H9 (cell line): ENCODE data around the gene GRIP2. TPM values are rescaled to one million over a fixed set of nuclear protein-coding genes. Genes with fewer than 3 reads are reported as not detected.

Experiments
- DNase-seq: peaks from one replicate; pipeline ENCODE4 v3.0.0-alpha.2; 2017
- H2AFZ ChIP-seq: one replicate; pipeline ENCODE4 v1.6.1; 2013; ENCODE audit warnings: mild to moderate bottlenecking, low read length, control low read depth, moderate library complexity
- H2AK5ac ChIP-seq: 2 replicates; pipeline ENCODE4 v1.6.1; 2013; ENCODE audit warnings: low read length, control low read depth, mixed read lengths; ENCODE audit not compliant: insufficient read length
- H2BK120ac ChIP-seq: one replicate; pipeline ENCODE4 v1.6.1; 2013; ENCODE audit warnings: low read depth, mild to moderate bottlenecking, low read length, control low read depth, inconsistent platforms; ENCODE audit not compliant: poor library complexity, severe bottlenecking
- H2BK12ac ChIP-seq: 2 replicates; pipeline ENCODE4 v1.6.1; 2013; ENCODE audit warnings: low read length, control low read depth, mixed read lengths, low read depth; ENCODE audit not compliant: insufficient read length
- H2BK15ac ChIP-seq: 2 replicates; pipeline ENCODE4 v1.6.1; 2013; ENCODE audit warnings: low read depth, low read length, control low read depth
- H2BK20ac ChIP-seq: one replicate; pipeline ENCODE4 v1.6.1; 2013; ENCODE audit warnings: low read depth, mild to moderate bottlenecking, low read length, control low read depth, inconsistent platforms; ENCODE audit not compliant: poor library complexity, severe bottlenecking
- H2BK5ac ChIP-seq: 2 replicates; pipeline ENCODE4 v1.6.1; 2013; ENCODE audit warnings: low read length, control low read depth, mixed read lengths; ENCODE audit not compliant: insufficient read length
- H3K14ac ChIP-seq: 2 replicates; pipeline ENCODE4 v1.6.1; 2013; ENCODE audit warnings: low read length, control low read depth; ENCODE audit not compliant: insufficient read depth
- H3K18ac ChIP-seq: 2 replicates; pipeline ENCODE4 v1.6.1; 2013; ENCODE audit warnings: low read depth, mild to moderate bottlenecking, mixed read lengths, low read length, control low read depth; ENCODE audit not compliant: insufficient read length
- H3K23ac ChIP-seq: 2 replicates; pipeline ENCODE4 v1.6.1; 2013; ENCODE audit warnings: low read length, control low read depth, mixed read lengths, low read depth; ENCODE audit not compliant: insufficient read length
- H3K23me2 ChIP-seq: 2 replicates; pipeline ENCODE4 v1.6.1; 2013; ENCODE audit warnings: low read depth, mild to moderate bottlenecking, mixed read lengths, low read length, control low read depth; ENCODE audit not compliant: insufficient read length, poor library complexity, severe bottlenecking
- H3K27ac ChIP-seq: 2 replicates; pipeline ENCODE4 v1.5.1; 2013; ENCODE audit warnings: low read length, control low read depth, mixed read lengths, low read depth; ENCODE audit not compliant: insufficient read length
- H3K27me3 ChIP-seq: 2 replicates; pipeline ENCODE4 v1.6.1; 2013; ENCODE audit warnings: low read length, control low read depth, inconsistent platforms; ENCODE audit not compliant: insufficient read depth
- H3K4ac ChIP-seq: 2 replicates; pipeline ENCODE4 v1.6.1; 2013; ENCODE audit warnings: low read depth, mild to moderate bottlenecking, control low read depth, inconsistent platforms, low read length, moderate library complexity
- H3K4me1 ChIP-seq: 2 replicates; pipeline ENCODE4 v1.6.1; 2013; ENCODE audit warnings: low read length, control low read depth, inconsistent platforms; ENCODE audit not compliant: insufficient read depth
- H3K4me2 ChIP-seq: 2 replicates; pipeline ENCODE4 v1.6.1; 2013; ENCODE audit warnings: low read length, control low read depth, mixed read lengths; ENCODE audit not compliant: insufficient read length, insufficient read depth
- H3K56ac ChIP-seq: 2 replicates; pipeline ENCODE4 v1.6.1; 2013; ENCODE audit warnings: low read depth, mild to moderate bottlenecking, mixed read lengths, low read length, control low read depth; ENCODE audit not compliant: insufficient read length
- H3K79me1 ChIP-seq: 2 replicates; pipeline ENCODE4 v1.6.1; 2013; ENCODE audit warnings: low read depth, mild to moderate bottlenecking, moderate library complexity, low read length, control low read depth, inconsistent platforms; ENCODE audit not compliant: insufficient read depth, poor library complexity, severe bottlenecking
- H3K79me2 ChIP-seq: 2 replicates; pipeline ENCODE4 v1.6.1; 2013; ENCODE audit warnings: low read length, control low read depth, inconsistent platforms; ENCODE audit not compliant: insufficient read depth
- H3K9ac ChIP-seq: 2 replicates; pipeline ENCODE4 v1.6.1; 2013; ENCODE audit warnings: low read length, control low read depth, mixed read lengths; ENCODE audit not compliant: insufficient read length; ENCODE audit errors: extremely low read depth
- H3K9me3 ChIP-seq: one replicate; pipeline ENCODE4 v1.6.1; 2013; ENCODE audit warnings: low read depth, low read length, inconsistent platforms; ENCODE audit not compliant: control insufficient read depth
- H3T11ph ChIP-seq: one replicate; pipeline ENCODE4 v1.6.1; 2013; ENCODE audit warnings: mild to moderate bottlenecking, low read length, control low read depth, inconsistent platforms
- H4K20me1 ChIP-seq: one replicate; pipeline ENCODE4 v1.6.1; 2013; ENCODE audit not compliant: control insufficient read depth, insufficient read length, insufficient read depth
- H4K5ac ChIP-seq: 2 replicates; pipeline ENCODE4 v1.6.1; 2013; ENCODE audit warnings: low read depth, mild to moderate bottlenecking, mixed read lengths, low read length, control low read depth; ENCODE audit not compliant: insufficient read length
- H4K8ac ChIP-seq: replicated peaks from 2 replicates; pipeline ENCODE4 v1.6.1; 2013; ENCODE audit warnings: low read length, control low read depth, mixed read lengths, low read depth; ENCODE audit not compliant: insufficient read length
- H4K91ac ChIP-seq: 2 replicates; pipeline ENCODE4 v1.6.1; 2013; ENCODE audit warnings: low read depth, mild to moderate bottlenecking, moderate library complexity, mixed read lengths, low read length, control low read depth; ENCODE audit not compliant: insufficient read length
- H3K27ac Mint-ChIP-seq, 3 experiments: 2 replicates in 2 of 3; 3 replicates in 1 of 3; pipeline ENCODE4 v1.8.0; 2020 to 2021; ENCODE audit warnings: mixed read lengths in 3 of 3, mild to moderate bottlenecking in 1 of 3, moderate library complexity in 1 of 3
- H3K27me3 Mint-ChIP-seq: 2 replicates; pipeline ENCODE4 v1.8.0; 2021; ENCODE audit warnings: low read depth, mild to moderate bottlenecking, moderate library complexity, mixed read lengths
- H3K36me3 Mint-ChIP-seq, 3 experiments: 2 replicates in 2 of 3; 3 replicates in 1 of 3; pipeline ENCODE4 v1.8.0; 2020 to 2021; ENCODE audit warnings: low read depth in 3 of 3, mixed read lengths in 3 of 3; ENCODE audit not compliant: insufficient read depth in 1 of 3
- H3K4me1 Mint-ChIP-seq, 2 experiments: 2 replicates each; pipeline ENCODE4 v1.8.0; 2020; ENCODE audit warnings: mixed read lengths in 2 of 2
- H3K4me3 Mint-ChIP-seq, 2 experiments: 2 replicates in 1 of 2; 3 replicates in 1 of 2; pipeline ENCODE4 v1.8.0; 2020 to 2021; ENCODE audit warnings: mild to moderate bottlenecking in 2 of 2, mixed read lengths in 2 of 2, moderate library complexity in 1 of 2
- H3K9me3 Mint-ChIP-seq, 2 experiments: 2 replicates in 1 of 2; 3 replicates in 1 of 2; pipeline ENCODE4 v1.8.0; 2020; ENCODE audit warnings: mild to moderate bottlenecking in 2 of 2, mixed read lengths in 2 of 2, moderate library complexity in 1 of 2
- CTCF ChIP-seq: fragments of 200-600 bp; sonication (generic); conservative IDR thresholded peaks from 3 replicates; pipeline ENCODE4 v1.8.0; 2021; ENCODE audit warnings: antibody characterized with exemption, mild to moderate bottlenecking
- WGBS: extraction: QIAGEN DNeasy Blood & Tissue Kit; methylation state at CpG from one replicate; pipeline ENCODE4 v1.1.7; 2013; ENCODE audit warnings: missing lambda C conversion rate, low lambda C conversion rate, mixed read lengths; ENCODE audit not compliant: insufficient read length; ENCODE audit errors: extremely low coverage; 5-methylcytosine and 5-hydroxymethylcytosine counted together
- total RNA-seq: library from RNA; stranded (reverse); gene quantifications from 2 replicates; pipeline ENCODE4 v1.2.1, GENCODE V29; 2021

The GRIP2 gene
- total RNA-seq, 1 experiment from 2014 or later: 3.1 TPM

GRCh38 chr3:14507305-14507741 is 32.8 kb downstream of the GRIP2 start:
- H3K27me3 Mint-ChIP-seq: peaks cover 17% of the 10 kb centered on the region
- no peaks in the 10 kb centered on the region for H4K20me1 ChIP-seq
- no peak overlapping the region for H3T11ph ChIP-seq
- no peak overlapping the region for H2BK12ac ChIP-seq
- no peak overlapping the region for H3K23ac ChIP-seq
- H3K9me3 ChIP-seq: no peaks in the 10 kb centered on the region
- H2BK120ac ChIP-seq: no peak overlapping the region
- H3K27me3 ChIP-seq: no peaks in the 10 kb centered on the region; the same call in 1 of the 2 replicates
- no peak overlapping the region for H4K91ac ChIP-seq
- peak overlapping the region in 1 of 2 experiments; percentile 14; a peak in 1 of 5 replicates for H3K4me3 Mint-ChIP-seq
- H3K36me3 Mint-ChIP-seq: peaks cover 6 to 8% (median 8%) of the 10 kb centered on the region in 3 experiments; a peak in 6 of 7 replicates
- H2BK15ac ChIP-seq: no peak overlapping the region
- no peak overlapping the region for H4K5ac ChIP-seq
- peak; percentile 30 for DNase-seq
- H3K4me2 ChIP-seq: no peak overlapping the region
- no peak overlapping the region for H4K8ac ChIP-seq
- no peak overlapping the region for H3K18ac ChIP-seq
- H2BK5ac ChIP-seq: no peak overlapping the region
- peak overlapping the region in 2 of 3 experiments; percentile 30 to 44; a peak in 1 of 7 replicates for H3K27ac Mint-ChIP-seq
- no peaks in the 10 kb centered on the region for H3K23me2 ChIP-seq
- H3K9ac ChIP-seq: no peak overlapping the region
- no peak for TF ChIP-seq CTCF
- H2AFZ ChIP-seq: no peak overlapping the region
- peaks cover 9% of the 10 kb centered on the region in 2 experiments for H3K4me1 Mint-ChIP-seq
- H3K79me2 ChIP-seq: no peaks in the 10 kb centered on the region
- no peak overlapping the region for H3K4ac ChIP-seq
- peaks cover 8% of the 10 kb centered on the region in 2 experiments for H3K9me3 Mint-ChIP-seq
- H2AK5ac ChIP-seq: no peak overlapping the region
- H2BK20ac ChIP-seq: no peak overlapping the region
- H3K14ac ChIP-seq: no peak overlapping the region
- no peaks in the 10 kb centered on the region for H3K79me1 ChIP-seq
- WGBS: no CpG with 5 or more reads among the region's 13 CpGs
- H3K4me1 ChIP-seq: no peaks in the 10 kb centered on the region; the same call in 1 of the 2 replicates
- H3K56ac ChIP-seq: no peak overlapping the region
- H3K27ac ChIP-seq: no peak overlapping the region
